PC-9 (cell line): ENCODE results near the gene KRTAP10-9. TPM values are rescaled to one million over a fixed set of nuclear protein-coding genes. Genes with fewer than 3 reads are reported as not detected.

Experiments used
- BruUV-seq: library from RNA; stranded (reverse); fragments of 400-500 nt; replicated peaks from 2 replicates; lab custom pipeline; 2021; lab: Mats Ljungman, UMichigan
- CTCF ChIA-PET: fragments of 300-600 bp; sonication (Branson Sonifier 250); formaldehyde crosslinking; loops from one replicate; lab custom pipeline; 2022; ENCODE audit warnings: antibody characterized with exemption; lab: Charles Lee
- POLR2A ChIA-PET: fragments of 300-600 bp; sonication (Branson Sonifier 250); formaldehyde crosslinking; loops from one replicate; lab custom pipeline; 2022; ENCODE audit warnings: antibody characterized with exemption; ENCODE audit not compliant: unreplicated experiment; lab: Charles Lee
- DNase-seq, 2 experiments: peaks; one replicate each; pipeline versions ENCODE4 v3.0.0 to v3.0.0-alpha.2; 2015 to 2022; ENCODE audit warnings: mixed read lengths in 1 of 2
- H2AFZ ChIP-seq: fragments of 200-600 bp; sonication (generic); 2 replicates; pipeline ENCODE4 v1.8.1; 2017; ENCODE audit warnings: antibody characterized with exemption
- H3F3A ChIP-seq: fragments of 200-600 bp; sonication (generic); 2 replicates; pipeline ENCODE4 v1.8.1; 2017; ENCODE audit warnings: antibody characterized with exemption, mild to moderate bottlenecking, low read depth; ENCODE audit not compliant: insufficient read depth
- H3K27ac ChIP-seq: fragments of 200-600 bp; sonication (generic); 2 replicates; pipeline ENCODE4 v1.6.1; 2016; ENCODE audit warnings: mixed run types
- H3K27me3 ChIP-seq: fragments of 200-600 bp; sonication (generic); 2 replicates; pipeline ENCODE4 v1.6.1; 2016; ENCODE audit warnings: low read depth, mixed run types; ENCODE audit not compliant: insufficient read depth
- H3K36me3 ChIP-seq: fragments of 200-600 bp; sonication (generic); 2 replicates; pipeline ENCODE4 v1.6.1; 2016; ENCODE audit warnings: low read depth, mixed run types
- H3K4me1 ChIP-seq: fragments of 200-600 bp; sonication (generic); replicated peaks from 2 replicates; pipeline ENCODE4 v1.6.1; 2016; ENCODE audit warnings: mixed run types; ENCODE audit not compliant: insufficient read depth
- H3K4me2 ChIP-seq: fragments of 200-600 bp; sonication (generic); 2 replicates; pipeline ENCODE4 v1.6.1; 2017; ENCODE audit warnings: mixed run types
- H3K4me3 ChIP-seq: fragments of 200-600 bp; sonication (generic); 2 replicates; pipeline ENCODE4 v1.6.1; 2016; ENCODE audit warnings: mixed run types
- H3K79me2 ChIP-seq: fragments of 200-600 bp; sonication (generic); 2 replicates; pipeline ENCODE4 v1.6.1; 2017; ENCODE audit warnings: low read depth, mixed run types
- H3K9me2 ChIP-seq: fragments of 200-600 bp; sonication (generic); 2 replicates; pipeline ENCODE4 v1.8.1; 2017; ENCODE audit warnings: mild to moderate bottlenecking; ENCODE audit not compliant: insufficient read depth
- H3K9me3 ChIP-seq: fragments of 200-600 bp; sonication (generic); 2 replicates; pipeline ENCODE4 v1.8.1; 2016; ENCODE audit warnings: low read depth; ENCODE audit not compliant: insufficient read depth
- H4K20me1 ChIP-seq: fragments of 200-600 bp; sonication (generic); 2 replicates; pipeline ENCODE4 v1.8.1; 2017; ENCODE audit not compliant: insufficient read depth
- CTCF ChIP-seq: fragments of 200-600 bp; sonication (generic); conservative IDR thresholded peaks from 2 replicates; pipeline ENCODE4 v1.6.1; 2017; ENCODE audit warnings: mixed run types, antibody characterized with exemption, mild to moderate bottlenecking, moderate library complexity
- EZH2 ChIP-seq: fragments of 200-600 bp; sonication (generic); IDR thresholded peaks from 2 replicates; pipeline ENCODE4 v1.8.0; 2017; ENCODE audit warnings: antibody characterized with exemption, low read depth
- intact Hi-C: fragments of 100-400 bp; cut with micrococcal nuclease; formaldehyde crosslinking; loops from one replicate; pipeline ENCODE4 v1.10.0; 2022; ENCODE audit not compliant: unreplicated experiment
- total RNA-seq: library from RNA; stranded (reverse); gene quantifications from 2 replicates; pipeline ENCODE4 v1.2.3, GENCODE V29; 2021

The KRTAP10-9 gene
- total RNA-seq, 1 experiment from 2014 or later, result not detected

DNA sequence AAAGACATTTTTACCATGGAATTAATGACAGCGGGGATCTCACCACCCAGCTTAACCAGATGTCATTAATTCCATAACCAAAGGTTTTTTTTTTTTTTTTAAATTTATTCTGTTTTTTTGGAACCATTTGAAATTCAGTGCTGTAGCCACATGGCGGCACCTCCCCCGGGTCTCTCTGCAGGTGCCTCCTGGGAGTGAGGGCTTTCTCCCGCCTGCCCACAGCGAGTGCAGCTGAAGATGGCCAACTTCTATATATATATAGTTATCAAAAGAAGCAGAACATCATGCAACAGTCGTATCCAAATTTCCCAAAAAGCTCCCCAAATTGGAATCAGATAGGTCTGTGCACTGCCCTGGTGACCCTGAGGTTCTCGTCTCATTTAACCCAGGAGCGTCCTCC is 11.4 kb upstream of the KRTAP10-9 start:
- DNase-seq, result no peak
- intact Hi-C loops, result no loop called here
- no TSS peak for BruUV-seq
- Histone ChIP-seq H2AFZ (no peak overlapping the region), H3K79me2 (no peaks in the 10 kb centered on the region), H3K9me3 (no peaks in the 10 kb centered on the region), H3K4me2 (no peak overlapping the region), H3K27me3 (peaks cover 42% of the 10 kb centered on the region), H4K20me1 (no peaks in the 10 kb centered on the region), H3F3A (no peaks in the 10 kb centered on the region), H3K4me1 (no peaks in the 10 kb centered on the region), H3K9me2 (no peaks in the 10 kb centered on the region), H3K36me3 (no peaks in the 10 kb centered on the region), H3K27ac (no peak overlapping the region), H3K4me3 (no peak overlapping the region)
- CTCF ChIA-PET, result no interaction called here
- POLR2A ChIA-PET, result no interaction called here
- TF ChIP-seq CTCF (no peak), EZH2 (no peak)

DNA sequence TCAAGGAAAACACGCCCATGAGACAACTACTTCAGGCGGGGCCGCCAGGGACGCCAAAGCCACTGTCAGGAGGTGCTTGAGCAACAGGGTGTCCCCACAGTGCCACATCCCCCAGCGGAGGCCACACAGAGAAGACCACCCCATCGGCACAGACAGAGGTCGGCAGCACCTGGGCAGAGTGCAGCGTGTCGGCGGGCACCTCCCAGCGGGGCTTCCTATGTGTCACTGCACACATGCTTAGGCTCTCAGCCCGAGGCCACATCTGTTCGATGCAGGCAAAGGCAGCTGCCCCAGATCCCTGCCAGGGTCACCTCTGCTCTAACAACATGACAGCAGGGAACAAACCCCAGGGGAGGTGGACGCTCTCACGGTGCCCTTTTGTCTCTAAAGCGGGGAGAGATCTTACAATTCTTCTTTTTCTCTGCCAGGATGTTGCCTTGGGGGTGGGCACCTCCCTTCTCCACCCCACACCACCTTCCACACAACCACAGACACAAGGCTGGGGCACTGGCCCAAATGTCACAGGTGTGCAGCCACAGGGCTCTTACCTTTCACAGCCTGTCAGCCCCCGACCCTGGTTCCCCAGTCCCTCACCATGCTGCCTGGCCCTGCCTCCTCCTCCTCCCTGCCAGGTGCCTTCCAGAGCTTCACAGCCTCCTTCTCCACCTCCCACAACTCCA is 10.8 kb upstream of the KRTAP10-9 start:
- no peak overlapping the region for H3K27ac ChIP-seq
- intact Hi-C loops, result no loop called here
- no peaks in the 10 kb centered on the region for H3K9me3 ChIP-seq
- DNase-seq, result no peak
- no peaks in the 10 kb centered on the region for H3K36me3 ChIP-seq
- BruUV-seq, result no TSS peak
- no peaks in the 10 kb centered on the region for H3F3A ChIP-seq
- H3K27me3 ChIP-seq, result peaks cover 42% of the 10 kb centered on the region
- no peaks in the 10 kb centered on the region for H4K20me1 ChIP-seq
- H3K9me2 ChIP-seq, result no peaks in the 10 kb centered on the region
- H3K4me3 ChIP-seq, result no peak overlapping the region
- H3K4me2 ChIP-seq, result no peak overlapping the region
- no peaks in the 10 kb centered on the region for H3K4me1 ChIP-seq
- POLR2A ChIA-PET, result no interaction called here
- CTCF ChIA-PET, result no interaction called here
- no peak overlapping the region for H2AFZ ChIP-seq
- TF ChIP-seq CTCF (no peak), EZH2 (no peak)
- H3K79me2 ChIP-seq, result no peaks in the 10 kb centered on the region

DNA sequence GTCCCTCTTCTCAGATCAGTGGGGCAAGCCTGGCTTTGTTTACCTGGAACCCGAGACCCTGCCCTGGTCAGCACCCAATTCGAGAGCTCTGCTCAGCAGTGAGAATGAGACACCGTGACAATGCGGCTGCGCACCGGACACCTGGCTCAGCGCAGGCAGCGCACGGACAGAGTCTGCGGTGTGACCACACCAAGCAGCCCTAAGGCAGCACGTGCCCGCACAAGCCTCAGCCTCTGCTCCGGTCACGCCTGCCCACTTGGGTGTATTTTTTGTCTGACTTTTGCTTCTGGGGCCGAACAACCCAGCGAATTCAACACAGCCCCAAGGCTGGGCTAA is 10.3 kb upstream of the KRTAP10-9 start:
- Histone ChIP-seq H2AFZ (no peak overlapping the region), H3K79me2 (no peaks in the 10 kb centered on the region), H4K20me1 (no peaks in the 10 kb centered on the region), H3F3A (no peaks in the 10 kb centered on the region), H3K4me2 (no peak overlapping the region), H3K4me1 (no peaks in the 10 kb centered on the region), H3K27ac (no peak overlapping the region), H3K36me3 (no peaks in the 10 kb centered on the region), H3K9me2 (no peaks in the 10 kb centered on the region), H3K9me3 (no peaks in the 10 kb centered on the region), H3K27me3 (peaks cover 42% of the 10 kb centered on the region), H3K4me3 (no peak overlapping the region)
- no TSS peak for BruUV-seq
- intact Hi-C loops, result no loop called here
- TF ChIP-seq CTCF (no peak), EZH2 (no peak)
- POLR2A ChIA-PET, result no interaction called here
- CTCF ChIA-PET, result no interaction called here
- DNase-seq, result no peak
